ENCODE measurements around the gene UBD. TPM values are rescaled to one million over a fixed set of nuclear protein-coding genes. Genes with fewer than 3 reads are reported as not detected.

UBD gene
- total and polyA plus RNA-seq, 7 donors = 0.71 to 207 (median 10.0) TPM; not detected in 3

DNA sequence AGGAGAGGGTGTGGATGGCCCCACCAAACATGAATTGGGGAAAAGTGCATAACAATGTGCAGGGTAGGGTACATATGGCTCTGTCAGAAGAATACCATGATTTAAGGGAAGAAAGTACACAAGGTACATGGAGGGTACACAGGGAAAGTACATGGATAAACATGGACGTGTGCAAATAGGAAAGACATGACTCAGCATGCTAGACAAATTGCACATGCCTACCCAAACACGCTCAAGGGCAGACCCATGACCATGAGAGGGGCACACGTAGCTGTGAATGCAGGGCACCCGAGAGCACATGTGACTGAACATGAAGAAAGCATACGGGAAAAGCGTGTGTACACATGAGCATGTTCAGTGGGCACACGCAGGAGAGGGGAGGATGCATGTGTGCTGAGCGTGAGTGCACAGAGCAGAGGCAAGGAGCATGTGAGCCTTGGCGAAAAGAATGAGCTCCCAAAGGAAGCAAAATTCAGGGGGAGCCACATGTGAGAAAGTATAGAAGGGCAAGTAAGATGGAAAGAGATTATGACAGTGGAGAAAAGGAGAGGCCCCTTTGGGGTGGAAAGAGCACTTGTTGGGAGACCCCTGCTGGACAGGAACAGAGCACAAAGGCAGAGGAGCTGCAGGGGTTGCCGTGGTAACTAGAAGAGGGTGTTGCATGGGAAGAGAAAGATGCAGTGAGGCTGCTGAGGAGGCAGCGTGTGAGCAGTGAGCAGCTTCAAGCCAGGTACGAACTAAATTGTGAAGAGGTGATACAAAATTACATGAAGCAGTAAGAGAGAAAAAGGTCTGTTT is 43.2 kb upstream of the UBD start:
- 81 to 87% methylated on average over 12 of the region's 12 CpGs for WGBS, 2 donors
- TF ChIP-seq, protein P1, sequence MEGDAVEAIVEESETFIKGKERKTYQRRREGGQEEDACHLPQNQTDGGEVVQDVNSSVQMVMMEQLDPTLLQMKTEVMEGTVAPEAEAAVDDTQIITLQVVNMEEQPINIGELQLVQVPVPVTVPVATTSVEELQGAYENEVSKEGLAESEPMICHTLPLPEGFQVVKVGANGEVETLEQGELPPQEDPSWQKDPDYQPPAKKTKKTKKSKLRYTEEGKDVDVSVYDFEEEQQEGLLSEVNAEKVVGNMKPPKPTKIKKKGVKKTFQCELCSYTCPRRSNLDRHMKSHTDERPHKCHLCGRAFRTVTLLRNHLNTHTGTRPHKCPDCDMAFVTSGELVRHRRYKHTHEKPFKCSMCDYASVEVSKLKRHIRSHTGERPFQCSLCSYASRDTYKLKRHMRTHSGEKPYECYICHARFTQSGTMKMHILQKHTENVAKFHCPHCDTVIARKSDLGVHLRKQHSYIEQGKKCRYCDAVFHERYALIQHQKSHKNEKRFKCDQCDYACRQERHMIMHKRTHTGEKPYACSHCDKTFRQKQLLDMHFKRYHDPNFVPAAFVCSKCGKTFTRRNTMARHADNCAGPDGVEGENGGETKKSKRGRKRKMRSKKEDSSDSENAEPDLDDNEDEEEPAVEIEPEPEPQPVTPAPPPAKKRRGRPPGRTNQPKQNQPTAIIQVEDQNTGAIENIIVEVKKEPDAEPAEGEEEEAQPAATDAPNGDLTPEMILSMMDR (IDR thresholded peaks at IDR 0.05) = no peak
- TF ChIP-seq POLR2A (IDR thresholded peaks at IDR 0.05) = no peak
- no peak for TF ChIP-seq POLR2AphosphoS5 (IDR thresholded peaks at IDR 0.05)
- TF ChIP-seq EP300 (IDR thresholded peaks at IDR 0.05) = no peak
- Histone ChIP-seq H3K36me3 (peaks cover 20 to 62% (median 38%) of the 10 kb centered on the region in 4 donors), H3K4me1 (no peaks in the 10 kb centered on the region), H3K9me3 (no peaks in the 10 kb centered on the region), H3K27ac (no peak overlapping the region), H3K4me3 (no peak overlapping the region), H3K27me3 (no peaks in the 10 kb centered on the region)
- DNase-seq = no peak
- intact Hi-C loops (cut with DNase I) = no loop called here

DNA sequence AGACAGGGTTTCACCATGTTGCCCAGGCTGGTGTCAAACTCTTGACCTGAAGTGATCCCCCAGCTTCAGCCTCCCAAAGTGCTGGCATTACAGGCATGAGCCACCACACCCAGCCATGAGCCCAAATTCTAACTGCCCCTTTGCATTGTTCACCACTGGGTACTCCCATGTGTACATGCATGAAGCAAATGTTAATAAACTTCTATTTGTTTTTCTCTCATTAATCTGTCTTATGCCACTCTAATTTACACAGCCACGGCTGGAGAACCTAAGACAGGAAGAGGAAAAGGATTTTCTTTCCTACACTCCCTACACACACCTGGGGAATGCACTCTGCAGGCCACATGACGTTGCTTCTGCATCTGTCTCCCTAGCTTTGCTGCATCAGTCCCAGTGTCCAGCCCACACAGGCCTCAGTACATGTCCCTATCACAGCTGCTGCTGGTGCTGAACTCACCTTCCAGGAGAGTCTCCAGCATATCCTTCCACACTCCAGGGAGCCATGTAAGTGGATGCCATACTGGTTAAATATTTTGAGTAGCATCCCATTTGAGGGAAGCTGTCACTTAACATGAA is 38.7 kb upstream of the UBD start:
- WGBS, 2 donors = 22 to 59% methylated on average over 2 of the region's 2 CpGs
- DNase-seq = no peak
- Histone ChIP-seq H3K27ac (no peak overlapping the region), H3K27me3 (no peaks in the 10 kb centered on the region), H3K36me3 (peaks cover 0 to 17% (median 4%) of the 10 kb centered on the region in 4 donors), H3K4me3 (no peak overlapping the region), H3K9me3 (no peaks in the 10 kb centered on the region), H3K4me1 (peaks cover 0 to 5% (median 5%) of the 10 kb centered on the region in 4 donors)
- TF ChIP-seq POLR2AphosphoS5 (IDR thresholded peaks at IDR 0.05) = no peak
- TF ChIP-seq POLR2A (IDR thresholded peaks at IDR 0.05) = no peak
- no peak for TF ChIP-seq EP300 (IDR thresholded peaks at IDR 0.05)
- TF ChIP-seq, protein P1 (IDR thresholded peaks at IDR 0.05) = no peak
- intact Hi-C loops (cut with DNase I) = no loop called here

DNA sequence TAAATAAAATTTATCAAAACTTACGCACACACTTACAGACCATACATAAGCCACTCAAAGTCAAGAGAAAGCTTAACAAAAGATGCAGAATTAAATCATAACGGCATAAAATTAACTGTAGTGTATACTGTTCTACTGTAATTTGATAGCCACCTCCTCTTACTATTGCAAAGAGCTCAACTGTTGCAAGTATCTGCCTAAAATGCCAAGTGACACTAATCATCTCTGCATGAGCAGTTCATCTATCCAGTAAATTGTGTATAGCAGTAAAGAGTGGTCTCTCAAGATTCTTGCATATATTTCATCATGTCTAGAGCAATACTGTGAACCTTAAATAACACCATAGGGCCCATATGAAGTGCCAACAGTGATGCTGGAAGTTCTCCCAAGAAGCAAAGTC is 37.7 kb upstream of the UBD start:
- no peak for DNase-seq
- TF ChIP-seq POLR2AphosphoS5 (IDR thresholded peaks at IDR 0.05) (no peak), EP300 (IDR thresholded peaks at IDR 0.05) (no peak), POLR2A (IDR thresholded peaks at IDR 0.05) (no peak)
- TF ChIP-seq, protein P1 (IDR thresholded peaks at IDR 0.05) = no peak
- Histone ChIP-seq H3K4me3 (no peak overlapping the region), H3K9me3 (no peaks in the 10 kb centered on the region), H3K36me3 (peaks cover 0 to 6% (median 0%) of the 10 kb centered on the region in 4 donors), H3K27me3 (no peaks in the 10 kb centered on the region), H3K27ac (no peak overlapping the region), H3K4me1 (peaks cover 0 to 8% (median 5%) of the 10 kb centered on the region in 4 donors)
- intact Hi-C loops (cut with DNase I) = no loop called here
- 85 to 87% methylated on average over 2 of the region's 2 CpGs for WGBS, 2 donors

DNA sequence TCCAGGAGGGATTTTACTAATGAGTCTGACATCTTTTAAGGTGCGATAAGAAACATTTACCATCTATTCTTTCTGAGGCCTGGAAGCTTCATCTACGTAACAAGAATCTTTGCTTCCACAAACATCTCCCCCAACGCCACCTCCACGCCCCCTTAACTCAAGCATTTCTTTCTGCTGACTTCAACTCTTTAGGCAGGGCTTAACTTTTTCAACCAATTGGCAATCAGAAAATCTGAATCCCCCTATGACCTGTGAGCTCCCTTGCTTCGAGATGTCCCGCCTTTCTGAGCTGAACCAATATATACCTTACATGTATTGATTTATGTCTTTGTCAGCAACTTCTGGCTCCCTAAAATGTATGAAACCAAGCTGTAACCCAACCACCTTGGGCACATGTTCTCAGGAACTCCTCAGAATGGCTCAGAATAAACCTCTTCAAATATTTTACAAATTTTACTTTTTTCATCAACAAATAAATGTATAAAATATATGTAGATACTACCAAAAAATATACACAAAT is 36.9 kb upstream of the UBD start:
- TF ChIP-seq, protein P1 (IDR thresholded peaks at IDR 0.05) = no peak
- TF ChIP-seq EP300 (IDR thresholded peaks at IDR 0.05) (no peak), POLR2AphosphoS5 (IDR thresholded peaks at IDR 0.05) (no peak), POLR2A (IDR thresholded peaks at IDR 0.05) (no peak)
- H3K27ac ChIP-seq = no peak overlapping the region
- H3K27me3 ChIP-seq = no peaks in the 10 kb centered on the region
- H3K4me1 ChIP-seq = peaks cover 0 to 8% (median 5%) of the 10 kb centered on the region in 4 donors
- WGBS, 2 donors = 89 to 90% methylated on average over 6 of the region's 6 CpGs
- H3K4me3 ChIP-seq = no peak overlapping the region
- H3K9me3 ChIP-seq = no peaks in the 10 kb centered on the region
- H3K36me3 ChIP-seq = no peaks in the 10 kb centered on the region
- no peak for DNase-seq
- intact Hi-C loops (cut with DNase I) = no loop called here
